Raji (cell line): ENCODE measurements around the gene NEK11.

Experiments
- POLR2A ChIP-seq: IDR thresholded peaks from 2 replicates; pipeline ENCODE4 v1.6.1; 2011; ENCODE audit warnings: low read depth, low read length, control low read depth; ENCODE audit not compliant: insufficient read depth

Gene NEK11

GRCh38 chr3:131381445-131382291, 355.0 kb downstream of the NEK11 start, which contains the start of gene NUDT16:
Gene NUDT16, plus strand, starts transcription at chr3:131381774. Its CDS starts 31 bp downstream, at chr3:131381805.
- peak; percentile 64 for TF ChIP-seq POLR2A

GRCh38 chr3:131386429-131387165, 359.9 kb downstream of the NEK11 start:
- TF ChIP-seq POLR2A: no peak

- TF ChIP-seq POLR2A: no peak
Observed at GRCh38 chr3:131387796-131388489, 361.3 kb downstream of the NEK11 start.

- no peak for TF ChIP-seq POLR2A
Observed at GRCh38 chr3:131388490-131388799, 361.8 kb downstream of the NEK11 start.

GRCh38 chr3:131390331-131390730, 363.7 kb downstream of the NEK11 start:
- no peak for TF ChIP-seq POLR2A

GRCh38 chr3:131393051-131393450, 366.4 kb downstream of the NEK11 start:
- no peak for TF ChIP-seq POLR2A

- TF ChIP-seq POLR2A: no peak
Observed at GRCh38 chr3:131393868-131394267, 367.2 kb downstream of the NEK11 start.

- no peak for TF ChIP-seq POLR2A
Observed at GRCh38 chr3:131394400-131394799, 367.7 kb downstream of the NEK11 start.

- TF ChIP-seq POLR2A: no peak
Observed at GRCh38 chr3:131396170-131396569, 369.5 kb downstream of the NEK11 start.

- TF ChIP-seq POLR2A: no peak
Observed at GRCh38 chr3:131397889-131398288, 371.2 kb downstream of the NEK11 start.
